Stimulated activated CD8-positive, alpha-beta memory T cell treated with anti-CD3 and anti-CD28 coated beads, Interleukin-2, amount 100 ng/mL, for 48 hours (primary cell): Measurements from ENCODE around the gene PAM16.
"Not testable (repeated sequence)": the region's sequence is repeated elsewhere in the genome, so short reads cannot be mapped to it uniquely, and the experiment has no call there.

ENCODE experiments used
- DNase-seq, 2 donors: peaks; one replicate each; pipeline ENCODE4 v3.0.0-alpha.2; 2020; ENCODE audit warnings: low read depth in 2 of 2

The PAM16 gene

GRCh38 chr16:4353675-4354074 is 2.6 kb upstream of the PAM16 start:
- DNase-seq = no peak

- DNase-seq = no peak
Measured at GRCh38 chr16:4352843-4353242, 1.7 kb upstream of the PAM16 start.

- no peak for DNase-seq
Measured at GRCh38 chr16:4351880-4352279, 759 bp upstream of the PAM16 start.

GRCh38 chr16:4350365-4350786 is 745 bp downstream of the PAM16 start:
- DNase-seq = no peak

GRCh38 chr16:4349332-4349731 is 1.8 kb downstream of the PAM16 start:
- DNase-seq = no peak

- DNase-seq = no peak
Measured at GRCh38 chr16:4347765-4348509, 3.2 kb downstream of the PAM16 start.

GRCh38 chr16:4347010-4347409 is 4.1 kb downstream of the PAM16 start:
- no peak for DNase-seq

- no peak for DNase-seq
Measured at GRCh38 chr16:4345836-4346781, 5.0 kb downstream of the PAM16 start.

GRCh38 chr16:4344983-4345835 is 5.9 kb downstream of the PAM16 start:
- DNase-seq = no peak

- DNase-seq = not testable (repeated sequence)
Measured at GRCh38 chr16:4344300-4344982, 6.7 kb downstream of the PAM16 start.

GRCh38 chr16:4342866-4343744 is 8.0 kb downstream of the PAM16 start:
- DNase-seq = no peak

GRCh38 chr16:4341250-4341649 is 9.9 kb downstream of the PAM16 start:
- no peak for DNase-seq

- DNase-seq = no peak
Measured at GRCh38 chr16:4340443-4340842, 10.7 kb downstream of the PAM16 start.

- DNase-seq = no peak
Measured at GRCh38 chr16:4339909-4340308, 11.2 kb downstream of the PAM16 start.

GRCh38 chr16:4339455-4339854 is 11.7 kb downstream of the PAM16 start:
- DNase-seq = no peak

- DNase-seq = no peak
Measured at GRCh38 chr16:4338712-4339299, 12.3 kb downstream of the PAM16 start.

- no peak for DNase-seq
Measured at GRCh38 chr16:4338125-4338582, 13.0 kb downstream of the PAM16 start.

GRCh38 chr16:4337540-4338088 is 13.5 kb downstream of the PAM16 start:
- no peak for DNase-seq

GRCh38 chr16:4336701-4337539 is 14.2 kb downstream of the PAM16 start:
- DNase-seq = no peak
